HG02938 (cell line): ENCODE data around the gene ADGRG6.
A peak's percentile ranks its signal among the peaks of the same experiment; 100 is the strongest.

Source experiments
- ATAC-seq: cut with Tn5 transposase; IDR thresholded peaks from one replicate; pipeline ENCODE4 v1.9.1; 2021; ENCODE audit warnings: mild to moderate bottlenecking, moderate library complexity; ENCODE audit not compliant: unreplicated experiment

ADGRG6 gene

DNA sequence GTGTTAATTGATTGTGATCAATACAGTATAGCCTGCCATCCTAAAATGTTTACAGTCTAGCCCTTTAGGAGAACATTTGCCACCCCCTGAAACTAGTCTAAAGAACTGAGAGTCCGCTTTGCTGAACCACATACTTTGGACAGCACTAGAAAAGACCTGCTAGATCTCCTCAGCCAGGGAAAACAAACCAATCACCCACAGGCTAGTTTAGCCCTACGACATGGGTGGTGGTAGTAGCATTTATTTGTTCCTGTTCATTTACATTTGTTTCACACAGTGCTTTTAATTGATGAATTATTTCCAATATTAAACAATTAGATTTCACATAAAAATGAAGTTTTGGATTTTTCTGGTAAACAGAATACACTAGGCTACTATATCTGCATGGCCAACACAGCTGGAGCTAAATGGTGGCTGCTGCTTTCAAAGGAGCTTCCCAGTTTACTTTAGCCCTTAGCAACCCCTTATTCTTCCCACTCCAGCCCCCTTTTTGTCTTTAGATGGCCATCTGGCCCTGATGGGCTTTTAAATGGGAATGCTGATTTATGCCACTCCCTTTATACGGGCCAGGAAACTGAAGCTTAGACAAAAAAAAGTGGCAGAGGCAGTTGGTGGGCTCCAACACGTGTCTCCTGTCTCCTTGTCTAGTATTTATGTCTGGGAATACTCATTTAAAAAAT lies 72.4 kb downstream of the ADGRG6 start:
- ATAC-seq: no peak

DNA sequence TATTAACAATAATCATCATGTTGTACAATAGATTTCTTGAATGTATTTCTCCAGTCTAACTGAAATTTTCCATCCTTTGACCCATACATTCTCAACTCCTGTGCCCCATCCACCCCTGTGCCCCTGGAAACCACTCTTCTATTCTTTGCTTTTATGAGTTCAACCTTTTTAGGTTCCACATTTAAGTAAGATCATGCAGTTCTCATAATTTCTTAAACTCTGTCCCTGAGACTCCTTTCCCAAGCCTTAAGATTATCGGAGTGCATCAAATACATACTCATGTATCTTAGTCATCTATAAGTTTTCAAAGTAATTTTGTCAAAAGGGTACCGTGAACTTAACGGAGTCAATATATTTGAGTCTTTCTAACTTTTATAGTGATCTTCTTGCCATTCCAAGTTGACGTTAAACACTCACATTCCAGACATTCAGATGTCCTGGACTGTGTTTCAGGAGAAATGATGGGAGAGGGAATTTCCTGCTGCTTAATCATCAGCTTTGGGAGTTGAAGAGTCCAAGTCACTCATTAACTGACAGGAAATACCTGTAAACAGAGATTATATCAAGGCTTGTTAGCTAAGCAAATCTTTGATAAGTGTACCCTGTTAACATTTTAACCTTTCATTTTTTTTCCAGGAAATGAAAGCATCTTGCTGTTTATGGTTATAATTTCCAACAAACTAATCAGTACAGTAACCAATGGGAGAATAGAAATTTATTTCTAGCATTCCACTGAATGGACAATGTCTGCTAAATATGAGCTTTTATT lies 73.3 kb downstream of the ADGRG6 start:
- ATAC-seq: no peak

DNA sequence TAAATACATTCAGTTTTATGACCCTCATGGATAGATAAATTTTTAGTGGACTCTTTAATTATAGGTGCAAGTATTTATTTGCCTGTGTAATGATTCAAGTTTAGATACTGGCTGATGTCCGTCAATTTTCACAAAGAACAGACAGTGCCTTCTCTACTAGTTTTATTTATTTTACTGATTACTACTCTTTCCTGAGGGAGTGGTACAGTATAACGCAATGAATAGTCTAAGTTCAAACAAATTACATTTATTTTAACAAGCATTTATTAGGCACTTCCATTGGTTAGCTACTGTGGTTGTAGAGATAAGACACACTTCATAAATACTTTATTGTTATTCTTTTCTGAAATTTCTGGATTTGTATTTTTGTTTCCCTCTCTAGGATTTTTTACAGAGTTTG lies 74.3 kb downstream of the ADGRG6 start:
- ATAC-seq: no peak

DNA sequence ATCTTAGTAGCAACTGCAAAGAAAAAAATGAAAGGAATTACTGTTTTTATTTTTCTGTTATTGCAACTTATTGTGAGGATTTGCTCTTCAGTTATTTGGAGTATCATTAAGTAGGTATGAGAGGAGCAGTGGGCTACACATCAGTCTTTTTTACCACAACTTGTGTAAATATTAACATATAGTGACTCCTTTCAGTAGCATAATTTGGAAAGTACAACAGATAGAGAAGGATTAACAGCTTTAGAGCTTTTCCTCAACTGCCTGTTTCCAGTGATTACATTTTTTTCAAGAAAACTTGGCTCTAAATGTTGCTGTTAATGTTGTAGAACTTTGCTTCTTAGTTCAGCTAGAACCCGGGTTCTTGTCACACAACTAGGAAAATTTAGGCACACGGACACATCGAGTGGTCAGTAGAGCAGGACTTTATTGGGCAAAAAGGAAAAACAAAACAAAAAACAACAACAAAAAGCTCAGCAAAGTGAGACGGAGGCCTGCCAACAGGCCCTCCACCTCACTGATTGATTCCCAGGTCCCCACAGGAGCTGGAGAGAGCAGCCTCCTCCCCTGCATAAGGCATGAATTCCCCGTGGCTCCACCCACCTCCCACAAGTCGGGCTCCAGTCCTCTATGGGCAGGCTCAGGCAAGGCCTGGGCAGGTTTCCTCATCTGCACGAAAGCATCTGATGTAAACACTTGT lies 75.1 kb downstream of the ADGRG6 start:
- no peak for ATAC-seq

DNA sequence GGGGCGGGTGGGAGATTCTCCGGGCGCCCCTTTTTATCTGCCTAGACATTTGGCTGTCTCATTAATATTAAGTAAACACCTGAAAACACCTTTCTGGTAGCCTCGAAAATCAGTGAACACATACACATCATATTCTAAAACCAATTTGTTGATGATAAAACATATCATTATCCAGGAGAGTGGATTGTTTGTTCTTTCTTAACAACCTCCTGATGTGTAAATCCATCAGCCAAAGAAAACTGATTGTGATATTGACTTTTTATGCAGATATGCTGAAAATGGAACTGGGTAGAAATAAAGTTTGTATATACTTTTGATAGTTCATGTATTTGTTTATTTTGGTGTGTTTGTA lies 75.7 kb downstream of the ADGRG6 start:
- no peak for ATAC-seq

DNA sequence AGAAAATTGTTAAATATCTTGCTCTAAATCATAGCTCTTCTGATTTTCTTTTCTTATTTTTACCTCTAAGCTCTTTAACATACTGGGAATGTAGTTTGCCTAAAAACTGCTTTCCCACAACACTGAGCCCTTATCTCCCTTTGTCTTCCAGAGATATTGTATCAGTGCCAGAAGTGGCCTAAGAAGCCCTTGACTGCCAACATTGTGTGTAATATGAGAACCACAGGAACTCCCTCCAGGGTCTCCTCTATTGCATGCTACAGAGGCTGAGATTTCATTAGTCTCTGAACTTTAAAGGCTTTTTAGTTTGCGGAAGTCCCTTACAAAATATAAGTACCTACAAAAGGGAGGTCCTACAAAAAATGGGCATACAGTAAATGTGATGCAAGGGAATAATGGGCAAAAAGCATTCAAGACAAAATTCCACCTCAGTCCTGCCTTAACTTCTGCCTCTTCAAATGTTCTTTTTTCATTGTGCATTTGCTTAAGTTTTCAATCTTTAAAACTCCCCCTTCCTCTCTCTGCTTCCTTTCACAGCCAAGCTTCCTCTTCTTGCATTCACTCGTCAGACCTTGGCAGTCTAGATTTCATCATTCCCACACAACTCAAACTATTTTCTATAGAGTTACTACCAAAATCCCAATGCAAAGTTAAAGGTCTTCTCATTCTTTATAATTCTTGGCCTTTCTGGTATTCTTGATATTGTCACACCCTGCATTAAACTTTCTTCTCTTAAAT lies 76.5 kb downstream of the ADGRG6 start:
- no peak for ATAC-seq

DNA sequence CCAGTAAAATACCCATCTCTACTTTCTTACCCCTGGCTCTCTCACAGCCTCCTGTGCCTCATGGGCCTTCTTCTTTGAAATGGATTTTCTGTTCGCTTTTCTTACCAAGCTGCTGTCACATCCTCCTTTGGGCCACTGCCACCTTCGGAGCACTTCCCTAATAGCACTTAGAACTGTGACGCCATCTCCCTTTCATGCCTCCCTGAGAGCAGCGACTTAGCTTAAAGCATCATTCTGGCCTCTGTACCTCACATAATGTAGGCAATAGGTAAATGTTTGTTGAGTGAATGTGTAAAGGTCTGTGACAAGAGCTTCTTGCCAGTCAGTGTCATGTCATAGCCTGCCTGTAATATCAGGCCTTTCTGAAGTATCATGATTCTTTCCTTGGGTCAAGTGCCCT lies 78.8 kb downstream of the ADGRG6 start:
- ATAC-seq: no peak

- ATAC-seq: no peak
These were observed 79.4 kb downstream of the ADGRG6 start for GRCh38 chr6:142381181-142381580.

GRCh38 chr6:142381845-142382378 lies 80.1 kb downstream of the ADGRG6 start:
- no peak for ATAC-seq

DNA sequence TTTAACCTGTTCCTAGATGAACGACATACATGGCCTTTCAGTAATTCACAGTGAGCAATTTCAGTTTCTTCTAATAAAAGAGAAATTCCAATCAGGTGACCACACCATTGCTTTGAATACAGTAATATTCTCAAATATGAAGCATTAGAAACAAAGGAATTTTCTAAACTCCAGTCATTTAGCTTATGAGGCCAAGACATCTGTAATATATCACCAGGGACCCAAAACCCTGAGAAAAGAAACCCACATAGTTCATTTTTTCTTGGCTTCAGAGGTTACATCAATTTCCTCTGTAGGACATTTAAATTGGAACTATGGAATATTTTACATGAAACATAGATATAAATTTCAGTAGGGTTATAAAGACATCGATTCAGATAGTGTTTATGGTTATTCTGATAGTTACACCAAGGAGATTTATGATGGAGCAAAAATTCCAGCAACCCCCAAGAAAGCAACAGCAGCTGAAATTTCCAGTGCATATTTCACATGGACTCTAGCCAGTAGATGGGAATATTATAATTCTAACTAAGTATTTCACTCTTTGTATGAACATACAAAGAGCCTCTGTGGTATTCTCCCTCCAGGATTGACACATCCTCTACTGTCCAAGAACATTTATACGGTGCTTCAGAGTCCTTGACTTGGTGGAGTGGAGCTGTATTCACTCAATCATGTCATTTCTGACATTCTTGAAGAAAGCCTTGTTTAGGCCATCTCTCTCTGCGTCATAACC lies 82.9 kb downstream of the ADGRG6 start:
- no peak for ATAC-seq

GRCh38 chr6:142385352-142385751 lies 83.5 kb downstream of the ADGRG6 start:
- no peak for ATAC-seq

- ATAC-seq: no peak
These were observed 84.8 kb downstream of the ADGRG6 start for GRCh38 chr6:142386657-142387056.

DNA sequence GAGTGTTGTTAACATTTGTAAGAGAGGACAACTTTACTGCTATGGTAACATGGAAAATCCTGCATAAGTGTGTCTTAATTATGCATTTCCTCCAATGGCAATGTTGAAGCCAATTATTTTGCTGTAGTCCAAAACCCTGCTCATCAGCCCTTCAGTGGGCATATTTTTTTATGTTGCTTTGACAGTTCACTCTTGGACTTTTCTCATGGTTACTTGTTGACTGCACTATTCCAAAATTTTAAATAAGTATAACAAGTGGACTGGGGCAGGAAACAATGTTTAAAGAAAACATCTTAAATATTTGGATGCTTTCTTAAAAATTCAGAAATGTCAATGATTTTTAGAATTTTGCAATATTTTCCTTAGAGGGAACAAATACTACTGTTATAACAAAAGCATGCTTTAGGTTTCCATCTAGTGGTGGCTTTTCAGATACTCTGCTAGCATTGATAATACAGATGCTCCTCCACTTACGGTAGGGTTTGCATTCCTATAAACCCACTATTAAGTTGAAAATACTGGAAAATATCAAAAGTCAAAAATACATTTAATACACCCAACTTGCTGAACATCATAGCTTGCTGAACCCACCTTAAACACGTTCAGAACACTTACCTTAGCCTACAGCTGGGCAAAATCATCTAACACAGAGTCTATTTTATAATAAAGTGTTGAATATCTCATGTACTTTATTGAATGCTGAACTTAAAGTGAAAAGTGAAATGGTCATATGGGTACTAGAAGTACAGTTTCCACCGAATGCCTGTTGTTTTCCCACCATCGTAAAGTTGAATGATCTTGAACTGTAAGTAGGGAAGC lies 86.4 kb downstream of the ADGRG6 start:
- ATAC-seq: peak; percentile 70

GRCh38 chr6:142395266-142395665 lies 93.5 kb downstream of the ADGRG6 start:
- peak; percentile 31 for ATAC-seq

DNA sequence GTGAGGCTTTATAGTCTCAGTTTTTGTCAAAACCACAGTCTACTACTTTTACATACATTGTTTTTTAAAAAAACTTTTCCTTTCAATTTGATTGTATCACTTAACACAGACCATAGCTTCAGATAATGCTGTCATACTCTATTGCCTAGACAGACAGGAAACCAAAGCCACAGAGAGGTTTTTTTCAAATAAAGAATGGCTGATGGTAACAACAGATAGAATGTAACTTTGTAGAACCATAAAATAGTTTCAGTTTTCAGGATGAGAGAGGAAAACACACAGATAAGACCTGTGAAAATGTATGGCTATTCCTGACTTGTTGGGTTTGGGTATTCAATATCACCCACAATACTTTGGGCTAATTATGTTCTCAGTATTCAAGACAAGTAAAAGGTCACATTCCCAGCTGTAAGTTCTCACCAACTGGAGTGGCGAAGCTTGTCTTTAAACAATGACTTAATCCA lies 94.0 kb downstream of the ADGRG6 start:
- ATAC-seq: peak; percentile 98

DNA sequence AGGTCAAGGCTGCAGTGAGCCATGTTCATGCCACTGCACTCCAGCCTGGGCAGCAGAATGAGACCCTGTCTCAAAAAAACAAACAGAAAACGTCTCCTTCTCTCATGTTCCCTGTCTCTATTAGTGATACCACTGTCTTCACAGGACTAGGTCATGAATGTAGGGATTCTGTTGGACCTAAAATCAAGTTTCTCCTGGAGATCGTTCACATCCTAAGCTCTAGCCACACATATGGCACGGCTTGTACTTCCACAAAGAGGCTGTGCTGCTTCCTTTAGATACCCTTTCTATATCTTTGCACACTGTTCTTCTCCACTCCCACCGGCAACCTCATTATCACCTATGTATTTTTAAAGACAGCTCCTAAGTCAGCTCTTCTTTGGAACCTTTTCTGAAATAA lies 96.5 kb downstream of the ADGRG6 start:
- no peak for ATAC-seq

DNA sequence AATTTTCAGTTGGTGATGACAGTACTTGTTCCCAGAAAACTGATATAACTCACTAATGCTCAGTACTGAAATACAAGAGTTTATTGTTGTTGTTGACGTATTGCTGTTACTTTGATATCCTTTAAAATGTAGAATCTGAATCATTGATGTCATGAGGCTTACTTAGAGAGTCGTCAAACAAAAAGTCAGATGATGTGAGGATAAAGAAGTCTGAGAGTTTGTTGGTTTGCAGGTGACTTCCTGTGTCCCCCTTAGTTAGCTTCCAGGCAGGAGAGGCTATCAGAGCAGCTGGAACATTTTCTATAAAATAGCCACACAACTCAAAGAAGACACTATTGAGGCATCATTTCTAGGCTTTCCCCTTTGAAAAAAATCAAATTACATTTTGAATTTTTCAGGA lies 97.9 kb downstream of the ADGRG6 start:
- no peak for ATAC-seq

DNA sequence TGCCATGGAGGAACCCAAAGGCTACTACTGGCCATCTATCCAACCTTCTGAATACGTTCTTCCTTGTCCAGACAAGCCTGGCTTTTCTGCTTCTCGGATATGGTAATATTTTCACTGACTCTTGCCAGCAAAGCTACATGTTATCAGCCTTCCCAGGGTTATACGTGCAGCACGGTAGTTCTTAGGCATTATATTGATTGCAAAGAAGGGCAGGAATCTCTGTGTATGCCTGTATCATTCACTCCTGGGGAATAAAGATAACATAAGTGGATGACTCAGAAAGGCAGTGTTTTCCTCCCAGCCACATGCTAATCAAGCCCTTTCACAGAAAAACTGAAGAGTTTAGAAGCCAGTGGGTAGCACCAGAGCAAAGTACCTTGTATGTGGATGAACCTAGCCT lies 98.7 kb downstream of the ADGRG6 start:
- ATAC-seq: no peak

DNA sequence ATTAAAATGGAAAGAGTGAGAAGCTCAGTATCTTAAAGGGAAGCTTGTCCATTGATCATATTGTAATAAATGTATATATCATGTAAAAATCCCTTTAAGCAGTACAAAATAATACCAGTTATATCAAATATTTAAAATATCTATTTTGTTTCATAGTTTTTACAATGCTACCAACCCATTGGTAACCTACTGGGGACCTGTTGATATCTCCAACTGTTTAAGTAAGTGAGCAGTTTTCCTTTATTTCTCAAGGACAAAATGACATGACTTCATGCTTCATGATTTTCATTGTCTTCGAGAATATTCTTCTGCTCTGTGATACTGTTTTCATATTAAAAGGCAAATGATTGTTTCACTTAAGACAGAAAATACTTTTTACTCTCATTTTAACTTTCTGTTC lies 100.0 kb downstream of the ADGRG6 start:
- ATAC-seq: no peak

- no peak for ATAC-seq
These were observed 102.9 kb downstream of the ADGRG6 start for GRCh38 chr6:142404751-142405150.
